Activated CD4-positive, alpha-beta memory T cell treated with anti-CD3 and anti-CD28 coated beads for 36 hours (primary cell): Measurements from ENCODE around the gene RBMS3. TPM values are rescaled to one million over a fixed set of nuclear protein-coding genes. Genes with fewer than 3 reads are reported as not detected.
"Not testable (repeated sequence)": the region's sequence is repeated elsewhere in the genome, so short reads cannot be mapped to it uniquely, and the experiment has no call there.

Experiments used
- CTCF ChIA-PET: fragments of 350-600 bp; sonication (Branson Sonifier 250); formaldehyde crosslinking; loops from one replicate; lab custom pipeline; 2021; ENCODE audit warnings: antibody characterized with exemption, inconsistent platforms; lab: Charles Lee
- POLR2A ChIA-PET: fragments of 350-600 bp; sonication (Branson Sonifier 250); formaldehyde crosslinking; loops from one replicate; lab custom pipeline; 2021; ENCODE audit warnings: antibody characterized with exemption; lab: Charles Lee
- DNase-seq: peaks from one replicate; pipeline ENCODE4 v3.0.0-alpha.2; 2020
- H3K27ac Mint-ChIP-seq: one replicate; pipeline ENCODE4 v1.8.0; 2021; ENCODE audit warnings: mixed read lengths
- H3K27me3 Mint-ChIP-seq: one replicate; pipeline ENCODE4 v1.8.0; 2021; ENCODE audit warnings: mixed read lengths
- H3K36me3 Mint-ChIP-seq: one replicate; pipeline ENCODE4 v1.8.0; 2021; ENCODE audit warnings: mixed read lengths
- H3K4me1 Mint-ChIP-seq: one replicate; pipeline ENCODE4 v1.8.0; 2021; ENCODE audit warnings: low read depth, mixed read lengths
- H3K4me3 Mint-ChIP-seq: one replicate; pipeline ENCODE4 v1.8.0; 2021; ENCODE audit warnings: mild to moderate bottlenecking, mixed read lengths
- H3K9me3 Mint-ChIP-seq: one replicate; pipeline ENCODE4 v1.8.0; 2021; ENCODE audit warnings: mixed read lengths
- intact Hi-C: fragments of 100-400 bp; cut with micrococcal nuclease; formaldehyde crosslinking; loops from one replicate; pipeline ENCODE4 v1.15.1; 2023
- total RNA-seq, 2 experiments: library from RNA; stranded (reverse); gene quantifications; one replicate each; pipeline ENCODE4 v1.2.3, GENCODE V29; 2021

The RBMS3 gene
- total RNA-seq, 2 experiments from 2014 or later: 1.6 TPM

DNA sequence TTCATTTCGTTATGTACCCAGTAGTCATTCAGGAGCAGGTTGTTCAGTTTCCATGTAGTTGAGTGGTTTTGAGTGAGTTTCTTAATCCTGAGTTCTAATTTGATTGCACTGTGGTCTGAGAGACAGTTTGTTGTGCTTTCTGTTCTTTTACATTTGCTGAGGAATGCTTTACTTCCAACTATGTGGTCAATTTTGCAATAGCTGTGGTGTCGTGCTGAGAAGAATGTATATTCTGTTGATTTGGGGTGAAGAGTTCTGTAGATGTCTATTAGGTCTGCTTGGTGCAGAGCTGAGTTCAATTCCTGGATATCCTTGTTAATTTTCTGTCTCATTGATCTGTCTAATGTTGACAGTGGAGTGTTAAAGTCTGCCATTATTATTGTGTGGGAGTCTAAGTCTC, 79.4 kb downstream of the RBMS3 start:
- H3K36me3 Mint-ChIP-seq, H3K27me3 Mint-ChIP-seq, CTCF ChIA-PET, H3K27ac Mint-ChIP-seq, H3K4me1 Mint-ChIP-seq, H3K4me3 Mint-ChIP-seq, POLR2A ChIA-PET, DNase-seq, intact Hi-C loops, H3K9me3 Mint-ChIP-seq: not testable (repeated sequence)

DNA sequence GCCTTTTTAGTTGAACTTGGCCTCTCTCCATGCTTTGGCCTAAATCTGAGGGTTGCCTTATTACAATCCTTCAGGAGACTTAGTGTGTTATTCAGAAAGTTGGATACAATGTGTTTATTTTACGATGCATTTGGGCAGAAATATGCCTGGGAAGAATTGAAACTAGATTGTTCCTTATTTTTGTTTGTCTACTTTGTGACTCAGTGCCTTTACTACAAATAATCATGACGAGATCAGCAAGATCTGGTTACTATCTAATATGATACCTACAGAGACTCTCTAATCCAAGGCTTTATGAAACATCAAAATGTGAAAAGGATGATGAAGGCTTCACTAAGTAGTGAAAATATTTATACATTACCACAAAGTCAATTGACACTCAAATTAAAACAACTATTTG, 82.2 kb downstream of the RBMS3 start:
- Mint-ChIP-seq H3K36me3 (no peaks in the 10 kb centered on the region), H3K9me3 (peaks cover 4% of the 10 kb centered on the region), H3K4me1 (no peaks in the 10 kb centered on the region), H3K4me3 (no peak overlapping the region), H3K27ac (no peak overlapping the region), H3K27me3 (no peaks in the 10 kb centered on the region)
- POLR2A ChIA-PET: no interaction called here
- intact Hi-C loops: no loop called here
- CTCF ChIA-PET: no interaction called here
- DNase-seq: no peak

DNA sequence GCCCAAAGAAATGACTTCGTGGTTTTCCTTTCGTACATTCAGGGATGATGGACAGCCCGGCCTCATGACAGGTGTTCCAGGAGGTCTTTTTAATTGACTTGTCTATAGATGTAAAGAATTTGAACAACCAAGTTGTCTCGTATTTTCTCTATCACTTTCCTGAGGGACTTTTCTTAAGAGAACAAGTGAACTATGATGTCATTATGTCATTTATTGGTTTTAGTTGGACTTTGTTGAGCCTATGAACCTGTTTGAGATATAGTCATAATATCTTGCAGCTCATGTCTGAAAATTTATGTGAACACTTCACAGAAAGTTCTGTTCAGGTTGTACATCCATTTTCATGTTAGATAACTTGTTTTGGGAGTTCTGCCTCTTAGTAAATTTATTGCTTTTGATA, 89.2 kb downstream of the RBMS3 start:
- intact Hi-C loops: no loop called here

DNA sequence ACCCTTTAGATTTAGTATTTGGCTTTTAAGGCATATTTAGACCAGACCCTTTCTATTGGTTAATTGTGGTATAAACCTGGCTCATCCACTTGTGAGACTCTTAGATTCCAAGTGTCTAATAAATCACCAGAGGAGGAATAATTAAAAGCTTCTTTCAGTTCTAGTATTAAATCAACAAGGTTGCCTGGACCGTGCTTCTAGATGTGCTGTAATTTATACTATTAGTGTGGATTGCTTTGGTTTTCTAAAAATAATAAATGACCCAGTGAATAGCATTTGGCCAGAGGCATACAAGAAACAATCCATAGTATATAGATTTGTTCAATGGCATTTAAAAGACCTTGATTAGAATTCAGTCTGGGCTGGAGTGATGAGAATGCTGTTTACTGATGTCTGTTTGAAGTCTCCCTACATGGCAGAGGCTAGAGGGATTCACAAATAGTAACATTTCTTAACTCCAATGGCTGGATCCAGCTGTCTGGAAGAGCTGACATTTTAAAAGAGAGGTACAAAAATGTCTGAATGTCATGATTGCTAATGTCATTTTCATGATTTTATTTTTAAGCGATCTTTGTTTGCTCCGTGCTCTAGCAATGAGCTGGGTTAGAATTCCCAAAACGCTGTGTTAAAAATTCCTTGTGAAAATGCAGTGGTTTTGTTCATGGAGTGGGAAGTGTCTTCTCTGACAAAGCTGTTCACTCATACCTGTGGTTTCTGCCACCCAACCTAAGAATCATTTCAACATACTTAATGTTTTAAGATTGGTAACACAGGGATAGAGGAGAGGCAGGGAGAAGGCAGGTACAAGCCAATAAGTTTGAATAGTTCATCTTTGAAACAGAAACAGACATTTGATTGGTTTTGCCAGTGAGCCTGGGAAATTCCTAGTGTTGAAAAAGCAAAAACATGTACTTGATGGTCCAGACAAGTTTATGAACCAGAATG, 89.9 kb downstream of the RBMS3 start:
- no peaks in the 10 kb centered on the region for H3K36me3 Mint-ChIP-seq
- no peak for DNase-seq
- ChIA-PET POLR2A (no interaction called here), CTCF (no interaction called here)
- H3K4me3 Mint-ChIP-seq: no peak overlapping the region
- H3K27ac Mint-ChIP-seq: no peak overlapping the region
- intact Hi-C loops: no loop called here
- H3K4me1 Mint-ChIP-seq: no peaks in the 10 kb centered on the region
- H3K9me3 Mint-ChIP-seq: no peaks in the 10 kb centered on the region
- H3K27me3 Mint-ChIP-seq: no peaks in the 10 kb centered on the region

More for the DNA sequence above, 89.2 kb downstream of the RBMS3 start:
- Mint-ChIP-seq H3K36me3 (no peaks in the 10 kb centered on the region), H3K4me1 (no peaks in the 10 kb centered on the region), H3K4me3 (no peak overlapping the region), H3K9me3 (no peaks in the 10 kb centered on the region), H3K27me3 (no peaks in the 10 kb centered on the region), H3K27ac (no peak overlapping the region)
- POLR2A ChIA-PET: no interaction called here
- CTCF ChIA-PET: no interaction called here
- DNase-seq: no peak

DNA sequence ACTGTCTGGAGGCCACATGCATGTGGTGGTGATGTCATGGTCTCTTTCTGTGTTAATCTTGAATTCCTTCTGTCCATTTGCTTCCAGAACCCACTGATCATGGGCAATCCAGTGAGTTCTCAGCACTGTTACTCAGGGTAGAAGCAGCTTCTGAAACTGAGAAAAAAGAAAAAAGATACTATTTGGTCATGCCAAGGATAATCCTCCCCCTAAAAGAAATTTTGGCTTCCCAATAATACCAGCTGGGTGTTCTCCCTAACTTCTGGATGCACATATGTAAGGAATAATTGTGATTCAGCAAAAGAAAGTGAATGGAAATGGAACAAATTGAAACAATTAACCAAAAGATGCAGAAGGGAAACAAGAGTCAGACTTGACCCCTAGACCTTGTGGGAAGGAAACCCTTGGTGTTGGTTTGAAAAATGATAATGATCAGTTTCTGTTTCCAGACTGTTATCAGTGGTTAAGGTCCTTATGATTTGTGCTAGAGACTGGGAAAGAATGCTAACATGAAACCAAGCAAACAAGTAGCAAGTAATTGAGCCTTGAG, 92.3 kb downstream of the RBMS3 start:
- Mint-ChIP-seq H3K27me3 (no peaks in the 10 kb centered on the region), H3K4me1 (no peaks in the 10 kb centered on the region), H3K9me3 (no peaks in the 10 kb centered on the region), H3K4me3 (no peak overlapping the region), H3K36me3 (no peaks in the 10 kb centered on the region), H3K27ac (no peak overlapping the region)
- POLR2A ChIA-PET: no interaction called here
- intact Hi-C loops: no loop called here
- DNase-seq: no peak
- CTCF ChIA-PET: no interaction called here

DNA sequence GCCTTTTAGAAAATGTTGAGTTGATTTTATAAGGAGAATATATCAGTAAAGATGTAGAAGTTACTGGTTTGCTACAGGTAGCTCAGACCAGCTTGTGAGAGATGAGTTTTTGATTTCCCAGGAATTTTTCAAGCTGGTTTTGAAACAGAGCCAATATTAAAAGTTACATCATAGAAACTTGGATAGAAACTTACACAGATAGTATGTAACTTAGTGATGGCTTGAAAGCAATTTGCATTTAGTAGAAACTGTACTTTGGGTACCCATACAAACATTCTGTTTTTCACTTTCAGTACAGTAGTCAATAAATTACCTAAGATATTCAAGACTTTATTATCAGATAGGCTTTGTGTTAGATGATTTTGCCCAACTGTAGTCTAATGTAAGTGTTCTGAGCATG, 93.4 kb downstream of the RBMS3 start:
- intact Hi-C loops: no loop called here
- no peaks in the 10 kb centered on the region for H3K36me3 Mint-ChIP-seq
- POLR2A ChIA-PET: no interaction called here
- CTCF ChIA-PET: no interaction called here
- H3K27ac Mint-ChIP-seq: no peak overlapping the region
- H3K4me1 Mint-ChIP-seq: no peaks in the 10 kb centered on the region
- DNase-seq: no peak
- no peak overlapping the region for H3K4me3 Mint-ChIP-seq
- H3K9me3 Mint-ChIP-seq: no peaks in the 10 kb centered on the region
- H3K27me3 Mint-ChIP-seq: no peaks in the 10 kb centered on the region

DNA sequence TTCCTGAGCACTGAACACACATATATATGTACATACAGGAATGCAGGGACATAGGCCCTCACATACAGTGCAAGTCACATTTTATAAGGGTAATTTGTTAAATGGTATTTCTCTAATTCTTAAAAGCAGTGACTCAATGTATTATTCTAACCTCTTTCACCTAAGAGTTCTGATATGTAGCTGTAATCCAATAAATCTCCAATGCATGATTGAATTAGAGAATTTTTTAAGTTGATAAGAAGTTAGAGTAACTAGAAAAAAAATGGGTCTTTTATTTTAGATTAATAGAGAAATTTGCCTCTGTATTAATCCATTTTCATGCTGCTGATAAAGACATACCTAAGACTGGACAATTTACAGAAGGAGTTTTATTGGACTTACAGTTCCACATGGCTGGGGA, 98.2 kb downstream of the RBMS3 start:
- intact Hi-C loops: no loop called here
- H3K27ac Mint-ChIP-seq: no peak overlapping the region
- DNase-seq: no peak
- H3K4me3 Mint-ChIP-seq: no peak overlapping the region
- CTCF ChIA-PET: no interaction called here
- H3K9me3 Mint-ChIP-seq: no peaks in the 10 kb centered on the region
- POLR2A ChIA-PET: no interaction called here
- no peaks in the 10 kb centered on the region for H3K27me3 Mint-ChIP-seq
- no peaks in the 10 kb centered on the region for H3K36me3 Mint-ChIP-seq
- no peaks in the 10 kb centered on the region for H3K4me1 Mint-ChIP-seq

DNA sequence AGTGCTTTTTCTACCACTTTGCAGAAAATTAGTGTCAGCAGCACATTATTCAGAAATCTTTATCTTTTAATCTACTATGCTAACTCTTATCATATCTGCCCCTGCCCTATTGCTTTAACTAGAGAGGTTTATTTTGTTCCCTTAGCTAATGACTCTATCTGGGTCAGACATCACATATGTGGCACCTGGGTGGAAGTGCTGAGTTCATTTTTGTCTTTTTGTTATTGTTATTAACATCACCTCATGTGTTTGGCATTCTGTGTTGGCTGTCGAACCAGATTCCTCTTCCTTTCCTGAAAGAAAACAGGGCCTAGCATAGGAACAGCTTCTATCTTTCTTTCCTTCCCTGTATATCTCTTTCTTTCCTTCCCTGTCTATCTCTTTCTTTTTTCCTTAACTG, 100.7 kb downstream of the RBMS3 start:
- POLR2A ChIA-PET: no interaction called here
- Mint-ChIP-seq H3K27ac (no peak overlapping the region), H3K4me3 (no peak overlapping the region), H3K36me3 (no peaks in the 10 kb centered on the region), H3K9me3 (no peaks in the 10 kb centered on the region), H3K4me1 (no peaks in the 10 kb centered on the region), H3K27me3 (no peaks in the 10 kb centered on the region)
- CTCF ChIA-PET: no interaction called here
- intact Hi-C loops: no loop called here
- no peak for DNase-seq

DNA sequence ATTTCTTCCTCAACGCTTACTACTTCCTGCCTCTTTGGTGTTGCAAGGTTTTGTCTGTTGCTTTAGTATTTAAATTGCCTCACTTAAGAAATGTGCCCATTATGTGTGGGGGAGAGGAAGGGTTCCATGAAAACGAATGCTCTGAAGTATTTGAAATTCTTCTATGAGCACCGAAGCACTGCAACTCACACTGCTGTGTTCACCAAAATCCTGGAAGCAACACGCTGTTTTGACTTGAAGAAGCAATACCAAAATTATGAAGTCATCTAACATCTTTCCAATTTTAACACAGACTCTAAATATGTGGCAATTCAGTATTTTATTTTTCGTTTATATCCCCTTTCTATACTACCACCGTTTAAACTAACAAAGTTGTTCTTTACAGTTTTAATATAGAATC, 101.5 kb downstream of the RBMS3 start:
- Mint-ChIP-seq H3K4me3 (no peak overlapping the region), H3K36me3 (no peaks in the 10 kb centered on the region), H3K4me1 (no peaks in the 10 kb centered on the region), H3K9me3 (no peaks in the 10 kb centered on the region), H3K27me3 (no peaks in the 10 kb centered on the region), H3K27ac (no peak overlapping the region)
- CTCF ChIA-PET: no interaction called here
- DNase-seq: no peak
- intact Hi-C loops: no loop called here
- POLR2A ChIA-PET: no interaction called here

DNA sequence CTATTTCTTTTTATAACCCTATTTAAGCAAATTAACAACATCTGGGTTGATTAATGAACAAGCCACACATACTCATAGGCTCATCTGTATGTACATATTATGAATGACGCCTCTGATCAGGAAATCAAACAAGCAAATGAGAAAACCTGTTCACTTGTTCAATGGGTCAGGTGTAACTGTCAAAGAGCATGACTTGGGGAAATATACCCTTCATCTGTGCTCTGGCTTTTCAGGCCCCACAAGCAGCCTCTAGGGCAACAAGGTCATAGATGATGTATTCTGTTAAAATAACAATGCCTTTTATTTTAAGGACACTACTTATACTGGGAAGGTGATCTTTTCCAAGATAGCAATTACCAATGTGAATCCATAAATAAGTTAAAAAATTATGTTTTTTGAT, 102.0 kb downstream of the RBMS3 start:
- ChIA-PET CTCF (no interaction called here), POLR2A (no interaction called here)
- H3K27me3 Mint-ChIP-seq: no peaks in the 10 kb centered on the region
- intact Hi-C loops: no loop called here
- H3K4me1 Mint-ChIP-seq: no peaks in the 10 kb centered on the region
- H3K4me3 Mint-ChIP-seq: no peak overlapping the region
- H3K36me3 Mint-ChIP-seq: no peaks in the 10 kb centered on the region
- H3K27ac Mint-ChIP-seq: no peak overlapping the region
- no peaks in the 10 kb centered on the region for H3K9me3 Mint-ChIP-seq
- DNase-seq: no peak

DNA sequence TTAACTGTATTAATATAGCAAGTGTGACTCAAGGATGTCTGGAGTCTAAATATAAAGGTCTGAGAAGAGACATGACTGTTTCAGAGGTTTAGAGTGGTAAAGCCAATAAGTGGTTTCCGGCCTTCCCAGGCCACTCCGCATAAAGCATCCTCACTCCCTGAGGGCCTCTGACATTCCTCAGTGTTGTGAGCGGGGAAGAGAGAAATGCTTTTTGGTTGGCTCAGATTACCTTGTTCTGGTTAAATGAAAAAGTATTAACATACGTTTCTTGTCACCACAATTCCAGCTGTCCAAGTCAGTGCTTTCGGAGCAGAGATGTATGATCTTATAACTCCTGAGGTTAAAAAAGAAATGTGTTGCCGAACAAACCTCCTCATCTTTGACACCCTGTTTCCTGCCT, 103.8 kb downstream of the RBMS3 start:
- no peaks in the 10 kb centered on the region for H3K27me3 Mint-ChIP-seq
- H3K4me1 Mint-ChIP-seq: no peaks in the 10 kb centered on the region
- no peak for DNase-seq
- H3K36me3 Mint-ChIP-seq: no peaks in the 10 kb centered on the region
- no peak overlapping the region for H3K27ac Mint-ChIP-seq
- H3K9me3 Mint-ChIP-seq: no peaks in the 10 kb centered on the region
- intact Hi-C loops: no loop called here
- POLR2A ChIA-PET: no interaction called here
- CTCF ChIA-PET: no interaction called here
- no peak overlapping the region for H3K4me3 Mint-ChIP-seq

DNA sequence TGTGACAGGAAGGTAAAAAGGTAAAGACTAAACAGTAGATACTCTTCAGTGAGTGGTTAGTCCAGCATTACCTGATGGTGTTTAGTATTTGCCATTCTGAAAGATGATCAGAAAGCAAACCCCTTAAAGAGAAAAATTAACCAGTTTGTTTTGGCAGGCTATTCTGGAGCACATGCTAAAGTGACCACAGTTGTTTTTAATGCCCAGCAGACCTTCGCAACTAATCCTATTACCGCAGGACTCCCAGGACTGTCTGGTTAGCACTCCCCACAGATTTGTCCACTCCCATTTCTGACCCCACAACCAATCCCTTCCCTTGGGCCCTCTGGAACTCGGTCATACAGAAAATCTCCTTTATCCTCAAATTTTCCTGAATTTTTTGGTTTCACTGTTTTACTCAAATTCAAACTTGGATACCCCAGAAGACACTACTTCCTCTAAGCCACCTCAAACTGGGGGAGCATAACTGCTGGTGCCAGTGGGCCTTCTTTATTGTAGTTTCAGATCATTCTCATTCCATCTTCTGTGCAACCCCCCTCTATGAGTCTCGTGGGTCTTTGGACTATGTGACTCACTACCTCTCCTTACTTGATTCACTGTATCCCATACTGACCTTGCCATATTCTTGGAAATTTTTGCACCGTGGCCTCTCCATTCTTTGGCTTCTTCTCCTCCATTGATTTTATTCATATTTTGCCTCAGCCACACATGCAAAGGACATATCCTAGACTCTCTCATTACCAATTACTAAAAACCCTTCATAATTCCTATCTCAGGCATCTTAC, 104.4 kb downstream of the RBMS3 start:
- POLR2A ChIA-PET: no interaction called here

More for the DNA sequence above, 104.4 kb downstream of the RBMS3 start:
- Mint-ChIP-seq H3K9me3 (no peaks in the 10 kb centered on the region), H3K27me3 (no peaks in the 10 kb centered on the region), H3K27ac (no peak overlapping the region), H3K36me3 (no peaks in the 10 kb centered on the region), H3K4me1 (no peaks in the 10 kb centered on the region), H3K4me3 (no peak overlapping the region)
- CTCF ChIA-PET: no interaction called here
- DNase-seq: no peak
- intact Hi-C loops: no loop called here
